ENCODE results near the gene MGAT2. TPM values are rescaled to one million over a fixed set of nuclear protein-coding genes. Genes with fewer than 3 reads are reported as not detected.
A peak's percentile ranks its signal among the peaks of the same experiment; 100 is the strongest.

MGAT2 gene
- total RNA-seq, 4 donors from 2014 or later: 7.2 to 11.5 (median 9.6) TPM

DNA sequence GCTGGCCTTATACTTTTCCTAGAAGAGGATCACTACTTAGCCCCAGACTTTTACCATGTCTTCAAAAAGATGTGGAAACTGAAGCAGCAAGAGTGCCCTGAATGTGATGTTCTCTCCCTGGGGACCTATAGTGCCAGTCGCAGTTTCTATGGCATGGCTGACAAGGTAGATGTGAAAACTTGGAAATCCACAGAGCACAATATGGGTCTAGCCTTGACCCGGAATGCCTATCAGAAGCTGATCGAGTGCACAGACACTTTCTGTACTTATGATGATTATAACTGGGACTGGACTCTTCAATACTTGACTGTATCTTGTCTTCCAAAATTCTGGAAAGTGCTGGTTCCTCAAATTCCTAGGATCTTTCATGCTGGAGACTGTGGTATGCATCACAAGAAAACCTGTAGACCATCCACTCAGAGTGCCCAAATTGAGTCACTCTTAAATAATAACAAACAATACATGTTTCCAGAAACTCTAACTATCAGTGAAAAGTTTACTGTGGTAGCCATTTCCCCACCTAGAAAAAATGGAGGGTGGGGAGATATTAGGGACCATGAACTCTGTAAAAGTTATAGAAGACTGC lies 1.5 kb downstream of the MGAT2 start:
- intact Hi-C loops (cut with DNase I; ENCODE audit: low total_unique reads): no loop called here
- H3K27ac ChIP-seq: peak overlapping the region in 1 of 4 donors; percentile 94
- H3K27me3 ChIP-seq: no peaks in the 10 kb centered on the region
- peaks cover 0 to 22% of the 10 kb centered on the region in 2 donors for H3K36me3 ChIP-seq
- H3K4me3 ChIP-seq: peak overlapping the region; percentile 78 to 98 (median 93)
- TF ChIP-seq POLR2A (IDR thresholded peaks at IDR 0.05): no peak
- TF ChIP-seq, protein P1, sequence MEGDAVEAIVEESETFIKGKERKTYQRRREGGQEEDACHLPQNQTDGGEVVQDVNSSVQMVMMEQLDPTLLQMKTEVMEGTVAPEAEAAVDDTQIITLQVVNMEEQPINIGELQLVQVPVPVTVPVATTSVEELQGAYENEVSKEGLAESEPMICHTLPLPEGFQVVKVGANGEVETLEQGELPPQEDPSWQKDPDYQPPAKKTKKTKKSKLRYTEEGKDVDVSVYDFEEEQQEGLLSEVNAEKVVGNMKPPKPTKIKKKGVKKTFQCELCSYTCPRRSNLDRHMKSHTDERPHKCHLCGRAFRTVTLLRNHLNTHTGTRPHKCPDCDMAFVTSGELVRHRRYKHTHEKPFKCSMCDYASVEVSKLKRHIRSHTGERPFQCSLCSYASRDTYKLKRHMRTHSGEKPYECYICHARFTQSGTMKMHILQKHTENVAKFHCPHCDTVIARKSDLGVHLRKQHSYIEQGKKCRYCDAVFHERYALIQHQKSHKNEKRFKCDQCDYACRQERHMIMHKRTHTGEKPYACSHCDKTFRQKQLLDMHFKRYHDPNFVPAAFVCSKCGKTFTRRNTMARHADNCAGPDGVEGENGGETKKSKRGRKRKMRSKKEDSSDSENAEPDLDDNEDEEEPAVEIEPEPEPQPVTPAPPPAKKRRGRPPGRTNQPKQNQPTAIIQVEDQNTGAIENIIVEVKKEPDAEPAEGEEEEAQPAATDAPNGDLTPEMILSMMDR (IDR thresholded peaks at IDR 0.05 in 4 of 5, conservative IDR thresholded peaks at IDR 0.05 in 1 of 5): no peak
- DNase-seq (no peak), ATAC-seq (no peak)
- H3K4me1 ChIP-seq: peaks cover 20 to 34% of the 10 kb centered on the region in 2 donors
- H3K9me3 ChIP-seq: no peaks in the 10 kb centered on the region
- in situ Hi-C loops (cut with MboI; ENCODE audit: low sequenced_read_pairs in 4 of 4): no loop called here

GRCh38 chr14:49623387-49623786 lies 2.8 kb downstream of the MGAT2 start:
- DNase-seq (no peak), ATAC-seq (no peak)
- no peaks in the 10 kb centered on the region for H3K9me3 ChIP-seq
- no peak overlapping the region for H3K27ac ChIP-seq
- peaks cover 0 to 14% of the 10 kb centered on the region in 2 donors for H3K36me3 ChIP-seq
- intact Hi-C loops (cut with DNase I; ENCODE audit: low total_unique reads): no loop called here
- no peak overlapping the region for H3K4me3 ChIP-seq
- TF ChIP-seq, protein P1 (IDR thresholded peaks at IDR 0.05 in 4 of 5, conservative IDR thresholded peaks at IDR 0.05 in 1 of 5): no peak
- TF ChIP-seq POLR2A (IDR thresholded peaks at IDR 0.05): no peak
- no peaks in the 10 kb centered on the region for H3K27me3 ChIP-seq
- in situ Hi-C loops (cut with MboI; ENCODE audit: low sequenced_read_pairs in 4 of 4): no loop called here
- peaks cover 20 to 34% of the 10 kb centered on the region in 2 donors for H3K4me1 ChIP-seq

DNA sequence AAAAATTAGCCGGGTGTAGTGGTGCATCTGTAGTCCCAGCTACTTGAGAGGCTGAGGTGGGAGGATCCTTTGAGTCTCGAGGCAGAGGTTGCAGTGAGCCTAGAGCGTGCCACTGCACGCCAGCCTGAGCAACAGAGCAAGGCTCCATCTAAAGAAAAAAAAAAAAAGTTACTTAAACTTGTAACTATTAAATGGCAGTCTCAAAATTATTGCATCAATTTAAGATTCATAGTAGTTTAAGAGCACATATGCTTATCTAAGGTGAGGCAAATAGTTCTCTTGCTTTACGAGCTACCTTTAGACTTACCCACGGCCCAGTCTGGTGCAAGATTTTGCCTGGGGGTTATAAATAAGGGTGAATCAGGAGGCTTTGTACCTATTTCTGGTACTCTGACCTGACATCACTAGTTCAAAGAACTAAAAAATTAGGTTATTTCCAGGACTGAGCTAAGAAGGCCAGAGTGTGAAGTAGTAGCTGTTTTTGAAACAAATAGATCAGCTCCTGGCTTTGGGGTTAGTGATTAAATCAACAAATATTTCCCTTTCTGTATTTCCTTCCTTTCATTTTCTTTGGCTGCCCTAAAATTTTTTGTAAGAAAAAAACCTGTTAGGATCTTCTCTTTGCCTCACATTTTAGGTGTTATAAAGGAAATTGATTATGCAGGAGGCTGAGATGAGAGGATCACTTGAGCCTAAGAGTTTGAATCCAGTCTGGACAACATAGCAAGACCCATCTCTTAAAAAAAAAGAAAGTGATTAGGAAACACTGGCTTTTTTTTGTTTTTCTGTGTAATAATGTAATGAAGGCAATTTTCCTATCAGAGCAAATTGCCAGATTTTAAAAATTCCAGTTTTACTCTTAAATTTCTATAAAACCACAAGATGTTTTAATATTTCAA lies 3.6 kb downstream of the MGAT2 start:
- TF ChIP-seq, protein P1 (IDR thresholded peaks at IDR 0.05 in 4 of 5, conservative IDR thresholded peaks at IDR 0.05 in 1 of 5): no peak
- Histone ChIP-seq H3K36me3 (peaks cover 0 to 6% of the 10 kb centered on the region in 2 donors), H3K4me1 (peaks cover 18 to 28% of the 10 kb centered on the region in 2 donors), H3K27me3 (no peaks in the 10 kb centered on the region), H3K9me3 (no peaks in the 10 kb centered on the region), H3K27ac (no peak overlapping the region), H3K4me3 (no peak overlapping the region)
- DNase-seq (no peak), ATAC-seq (no peak)
- intact Hi-C loops (cut with DNase I; ENCODE audit: low total_unique reads) (no loop called here), in situ Hi-C loops (cut with MboI; ENCODE audit: low sequenced_read_pairs in 4 of 4) (no loop called here)

DNA sequence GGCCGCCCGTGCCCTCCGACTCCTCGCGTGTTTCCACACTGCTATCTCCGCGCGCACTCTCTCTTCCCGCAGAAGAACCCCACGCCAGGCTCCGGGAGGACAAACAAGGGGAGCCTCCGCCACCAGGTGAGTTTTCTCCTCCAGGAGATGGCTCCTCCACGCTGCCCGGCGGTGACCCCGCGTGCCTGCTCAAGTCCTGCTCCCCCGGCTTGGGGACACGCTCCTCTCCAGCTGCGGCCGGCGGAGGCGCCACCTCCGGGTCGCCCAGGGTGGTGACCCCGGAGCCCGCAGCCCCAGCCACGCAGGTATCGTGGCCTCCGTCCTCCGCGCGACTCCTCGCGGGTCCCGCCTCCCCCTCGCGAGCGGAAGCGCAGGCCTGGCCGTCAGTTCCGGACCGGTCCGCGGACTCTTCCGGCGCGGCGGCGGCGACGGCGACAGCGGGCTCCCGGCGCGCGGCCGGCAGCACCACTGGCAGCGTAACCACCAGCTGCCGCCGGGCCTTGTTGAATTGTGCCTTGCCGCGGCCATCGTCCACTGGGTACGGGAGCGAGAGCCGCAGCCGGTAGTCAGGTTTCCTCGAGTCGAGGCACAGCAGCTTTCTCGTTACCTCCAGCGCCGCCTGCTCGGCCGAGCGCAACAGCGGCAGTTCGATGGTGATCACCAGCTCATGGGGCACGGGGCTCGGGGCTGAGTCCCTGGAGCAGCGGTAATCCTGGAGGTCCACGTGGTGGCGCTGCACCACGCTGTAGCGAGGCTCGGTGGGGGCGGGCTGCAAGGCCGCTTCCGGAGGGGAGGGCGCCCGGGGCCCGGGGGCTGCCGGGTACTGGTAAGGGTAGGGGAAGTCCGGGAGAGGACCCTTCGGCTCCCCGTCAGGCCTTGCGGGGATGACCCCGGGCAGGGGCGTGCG lies 13.3 kb downstream of the MGAT2 start:
- in situ Hi-C loops (cut with MboI; ENCODE audit: low sequenced_read_pairs in 4 of 4): loop anchor here in 3 of 4 donors (10.0 to 25.0 kb wide), 4 partner anchors 49 to 478 kb away; partner anchors contain the start of genes KLHDC2 (in 2 of the 3), VCPKMT (in 2 of the 3) and RPS29 (in 1 of the 3)
- Histone ChIP-seq H3K9me3 (no peaks in the 10 kb centered on the region), H3K27me3 (no peaks in the 10 kb centered on the region), H3K4me1 (peaks cover 18 to 34% of the 10 kb centered on the region in 2 donors), H3K36me3 (peaks cover 0 to 3% of the 10 kb centered on the region in 2 donors), H3K27ac (peak overlapping the region; percentile 92 to 100 (median 97)), H3K4me3 (peak overlapping the region; percentile 83 to 99 (median 90))
- peak; percentile 90 to 91 for TF ChIP-seq POLR2A (IDR thresholded peaks at IDR 0.05)
- TF ChIP-seq, protein P1 (IDR thresholded peaks at IDR 0.05 in 4 of 5, conservative IDR thresholded peaks at IDR 0.05 in 1 of 5): peak; percentile 67 to 88 (median 81)
- intact Hi-C loops (cut with DNase I; ENCODE audit: low total_unique reads): loop anchor here (1.0 to 10.0 kb wide), 6 partner anchors 14 to 471 kb away; partner anchors contain the start of genes KLHDC1, KLHDC2, MGAT2 and NEMF
- DNase-seq (peak; percentile 91), ATAC-seq (peak; percentile 88 to 89)
